ENCODE measurements around the gene RAB17.

The RAB17 gene

GRCh38 chr2:237530472-237531433, 59.8 kb downstream of the RAB17 start:
- H3K79me2 ChIP-seq (ENCODE audit: low read length) = no peaks in the 10 kb centered on the region
- no peak overlapping the region for H3K4me3 ChIP-seq (ENCODE audit: low read length)
- H3K9ac ChIP-seq (ENCODE audit: low read length) = peak overlapping the region; percentile 53; the same call in 1 of the 2 replicates
- H3K9me3 ChIP-seq (ENCODE audit: insufficient read depth, low read length) = no peaks in the 10 kb centered on the region
- H3K4me2 ChIP-seq (ENCODE audit: low read length) = peak overlapping the region; percentile 67; the same call in 1 of the 2 replicates
- TF ChIP-seq EZH2phosphoT487 (IDR thresholded peaks at IDR 0.05; ENCODE audit: low read depth) = no peak
- no peak for TF ChIP-seq CTCF (IDR thresholded peaks at IDR 0.05; ENCODE audit: low read depth, low read length)
- no peaks in the 10 kb centered on the region for H4K20me1 ChIP-seq (ENCODE audit: insufficient read depth, low read length)
- H3K36me3 ChIP-seq (replicated peaks; ENCODE audit: low read depth, low read length) = no peaks in the 10 kb centered on the region
- no peaks in the 10 kb centered on the region for H3K27me3 ChIP-seq (ENCODE audit: low read depth, low read length)
- H2AFZ ChIP-seq (ENCODE audit: low read depth, low read length) = no peak overlapping the region
- peaks cover 62% of the 10 kb centered on the region for H3K4me1 ChIP-seq (ENCODE audit: low read length)
- peak overlapping the region; percentile 86; the same call in 1 of the 2 replicates for H3K27ac ChIP-seq (ENCODE audit: low read length)

DNA sequence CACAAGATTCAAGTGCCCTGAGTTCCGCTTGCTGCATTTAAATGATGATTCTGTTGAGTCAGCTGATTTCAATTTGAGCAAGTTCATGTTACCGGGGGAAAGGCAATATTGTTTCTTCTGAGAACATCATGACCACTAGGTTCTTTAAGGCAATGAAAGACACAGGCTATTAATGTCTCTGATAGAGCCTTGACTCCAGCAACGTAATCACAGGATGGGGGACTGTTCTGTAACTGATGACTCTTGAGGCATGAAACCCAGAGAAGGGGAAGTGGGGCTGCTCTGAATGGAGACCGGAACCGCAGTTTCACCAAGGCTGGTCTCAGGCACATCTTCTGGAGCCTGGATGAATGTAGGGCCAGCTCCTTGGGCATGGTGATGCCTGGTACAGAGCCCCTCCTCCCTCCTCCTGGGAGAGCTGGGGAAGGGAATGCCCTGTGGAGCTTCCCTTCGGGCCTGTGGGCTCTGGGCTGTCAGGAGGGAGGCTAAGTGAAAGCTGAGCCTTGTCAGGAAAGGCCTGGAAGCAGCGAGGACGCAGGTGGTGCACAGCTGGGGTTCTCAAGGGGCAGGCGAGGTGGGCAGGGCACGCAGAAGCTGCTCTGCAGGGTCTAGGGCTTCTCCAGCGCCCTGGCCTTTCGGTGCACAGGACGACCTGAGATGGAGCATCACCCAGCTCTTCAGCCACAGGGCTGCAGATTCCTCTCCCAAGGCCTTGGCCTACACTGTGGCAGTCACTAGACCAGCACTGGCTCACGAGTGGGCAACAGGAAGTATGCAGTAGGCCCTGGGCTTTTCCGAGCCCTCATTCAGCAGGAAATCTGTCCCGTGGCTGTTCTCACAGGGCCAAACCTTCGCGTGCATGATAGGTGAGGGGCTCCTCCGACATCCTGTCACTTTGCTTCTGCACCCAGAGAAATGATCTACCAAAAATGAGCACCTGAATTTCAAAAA, 60.8 kb downstream of the RAB17 start:
- Histone ChIP-seq H3K27ac (ENCODE audit: low read length) (peak overlapping the region; percentile 86), H3K9me3 (ENCODE audit: insufficient read depth, low read length) (no peaks in the 10 kb centered on the region), H3K4me3 (ENCODE audit: low read length) (peak overlapping the region; percentile 30; the same call in 1 of the 2 replicates), H2AFZ (ENCODE audit: low read depth, low read length) (peak overlapping the region; percentile 10; the same call in 1 of the 2 replicates), H3K79me2 (ENCODE audit: low read length) (no peaks in the 10 kb centered on the region), H3K4me2 (ENCODE audit: low read length) (peak overlapping the region; percentile 67), H3K36me3 (replicated peaks; ENCODE audit: low read depth, low read length) (no peaks in the 10 kb centered on the region), H3K9ac (ENCODE audit: low read length) (peak overlapping the region; percentile 53; the same call in 1 of the 2 replicates), H3K4me1 (ENCODE audit: low read length) (peaks cover 62% of the 10 kb centered on the region), H3K27me3 (ENCODE audit: low read depth, low read length) (no peaks in the 10 kb centered on the region), H4K20me1 (ENCODE audit: insufficient read depth, low read length) (no peaks in the 10 kb centered on the region)
- TF ChIP-seq EZH2phosphoT487 (IDR thresholded peaks at IDR 0.05; ENCODE audit: low read depth) = no peak
- no peak for TF ChIP-seq CTCF (IDR thresholded peaks at IDR 0.05; ENCODE audit: low read depth, low read length)

DNA sequence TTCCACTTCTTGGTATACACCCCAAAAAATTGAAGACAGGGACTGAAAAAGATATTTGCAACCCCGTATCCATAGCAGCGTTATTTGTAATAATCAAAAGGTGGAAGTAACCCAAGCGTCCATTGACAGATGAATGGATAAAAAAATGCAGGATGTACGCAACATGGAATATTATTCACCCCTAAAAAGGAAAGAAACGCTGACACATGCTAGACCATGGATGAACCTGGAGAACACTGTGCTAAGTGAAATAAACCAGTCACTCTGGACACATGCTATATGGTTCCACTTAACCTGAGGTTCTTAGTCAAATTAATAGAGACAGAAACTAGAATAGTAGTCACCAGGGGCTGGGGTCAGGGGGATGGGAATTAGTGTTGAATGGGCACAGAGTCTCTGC, 62.8 kb downstream of the RAB17 start:
- H3K27me3 ChIP-seq (ENCODE audit: low read depth, low read length) = no peaks in the 10 kb centered on the region
- TF ChIP-seq CTCF (IDR thresholded peaks at IDR 0.05; ENCODE audit: low read depth, low read length) = no peak
- no peak for TF ChIP-seq EZH2phosphoT487 (IDR thresholded peaks at IDR 0.05; ENCODE audit: low read depth)
- no peaks in the 10 kb centered on the region for H3K9me3 ChIP-seq (ENCODE audit: insufficient read depth, low read length)
- no peak overlapping the region for H3K4me3 ChIP-seq (ENCODE audit: low read length)
- H3K4me1 ChIP-seq (ENCODE audit: low read length) = peaks cover 42% of the 10 kb centered on the region
- H3K79me2 ChIP-seq (ENCODE audit: low read length) = no peaks in the 10 kb centered on the region
- H3K27ac ChIP-seq (ENCODE audit: low read length) = no peak overlapping the region
- H3K9ac ChIP-seq (ENCODE audit: low read length) = no peak overlapping the region
- no peak overlapping the region for H2AFZ ChIP-seq (ENCODE audit: low read depth, low read length)
- H3K4me2 ChIP-seq (ENCODE audit: low read length) = no peak overlapping the region
- H3K36me3 ChIP-seq (replicated peaks; ENCODE audit: low read depth, low read length) = no peaks in the 10 kb centered on the region
- no peaks in the 10 kb centered on the region for H4K20me1 ChIP-seq (ENCODE audit: insufficient read depth, low read length)

Data from OCI-LY3 (cell line).